K562 (cell line): ENCODE data around the gene ALDH1A2. TPM values are rescaled to one million over a fixed set of nuclear protein-coding genes. Genes with fewer than 3 reads are reported as not detected.

Experiments
- ATAC-seq: fragments of 200-7000 bp; cut with Tn5 transposase; 3 replicates; pipeline ENCODE4 v1.9.1; 2020; ENCODE audit warnings: moderate library complexity
- BruUV-seq: library from RNA; stranded (reverse); fragments of 400-500 nt; replicated peaks from 2 replicates; lab custom pipeline; 2021; lab: Mats Ljungman, UMichigan
- CTCF ChIA-PET: fragments of 300-600 bp; formaldehyde crosslinking; extraction: SDS; loops from one replicate; lab custom pipeline; 2021; ENCODE audit warnings: low intra/inter-chr PET ratio; lab: Yijun Ruan, JAX
- POLR2A ChIA-PET: fragments of 300-600, 350-650 bp; sonication (Branson Sonifier 250); formaldehyde crosslinking; extraction: SDS; loops from one replicate; lab custom pipeline; 2021; ENCODE audit warnings: antibody characterized with exemption, inconsistent platforms; lab: Yijun Ruan, JAX
- DNase-seq, 4 experiments: peaks; one replicate each; pipeline versions ENCODE4 v3.0.0 to v3.0.0-alpha.2; 2011 to 2018; ENCODE audit warnings: low spot score in 3 of 4, mixed read lengths in 3 of 4; ENCODE audit errors: extremely low read depth in 1 of 4
- FAIRE-seq: peaks from 2 replicates; lab custom pipeline; 2011; peaks lifted over from hg19 to GRCh38; lab: Jason Lieb, UNC
- H2AFZ ChIP-seq: 2 replicates; pipeline ENCODE4 v1.6.0; 2011; ENCODE audit warnings: low read depth, low read length, control low read depth, inconsistent platforms
- H3K27ac ChIP-seq: fragments of 200-600 bp; 3 replicates; pipeline ENCODE4 v1.8.0; 2011; ENCODE audit warnings: low read depth, mild to moderate bottlenecking, control low read depth, inconsistent platforms, low read length, moderate library complexity, mixed read lengths; ENCODE audit errors: extremely low read depth
- H3K27me3 ChIP-seq, 2 experiments: fragments of 300-600 bp in 1 of 2; 2 replicates in 1 of 2; 3 replicates in 1 of 2; pipeline versions ENCODE4 v1.6.0 to v1.8.0; 2011; ENCODE audit warnings: inconsistent platforms in 2 of 2, low read length in 2 of 2, mild to moderate bottlenecking in 1 of 2, mixed read lengths in 1 of 2, moderate library complexity in 1 of 2; ENCODE audit not compliant: control insufficient read depth in 2 of 2, insufficient read depth in 2 of 2
- H3K36me3 ChIP-seq: fragments of 300-600 bp; 3 replicates; pipeline ENCODE4 v1.8.0; 2011; ENCODE audit warnings: mild to moderate bottlenecking, low read length, inconsistent platforms; ENCODE audit not compliant: control insufficient read depth, insufficient read depth
- H3K4me1 ChIP-seq, 2 experiments: fragments of 200-600 bp in 1 of 2; replicated peaks in 1 of 2; 2 replicates in 1 of 2; 3 replicates in 1 of 2; pipeline versions ENCODE4 v1.5.1 to v1.8.0; 2011; ENCODE audit warnings: inconsistent platforms in 2 of 2, low read length in 2 of 2, mild to moderate bottlenecking in 1 of 2, mixed read lengths in 1 of 2, moderate library complexity in 1 of 2; ENCODE audit not compliant: control insufficient read depth in 2 of 2, insufficient read depth in 2 of 2
- H3K4me2 ChIP-seq: 2 replicates; pipeline ENCODE4 v1.6.1; 2011; ENCODE audit warnings: low read length, control low read depth, inconsistent platforms, mixed read lengths; ENCODE audit not compliant: insufficient read depth
- H3K4me3 ChIP-seq: fragments of 200-600 bp; sonication (generic), shearing (Covaris generic); 2 replicates; pipeline ENCODE4 v1.5.1; 2016; ENCODE audit warnings: control low read depth, inconsistent platforms
- H3K79me2 ChIP-seq: fragments of 200-600 bp; 3 replicates; pipeline ENCODE4 v1.8.0; 2011; ENCODE audit warnings: low read length, inconsistent platforms; ENCODE audit not compliant: control insufficient read depth, insufficient read depth
- H3K9ac ChIP-seq, 2 experiments: 2 replicates each; pipeline versions ENCODE4 v1.6.0 to v1.6.1; 2011; ENCODE audit warnings: low read depth in 2 of 2, low read length in 2 of 2, control low read depth in 1 of 2, inconsistent platforms in 1 of 2, mild to moderate bottlenecking in 1 of 2, mixed read lengths in 1 of 2; ENCODE audit not compliant: insufficient read depth in 1 of 2
- H3K9me1 ChIP-seq: one replicate; pipeline ENCODE4 v1.6.0; 2011; ENCODE audit warnings: inconsistent platforms, mild to moderate bottlenecking, low read length, moderate library complexity; ENCODE audit not compliant: control insufficient read depth, insufficient read depth
- H3K9me3 ChIP-seq: replicated peaks from 2 replicates; pipeline ENCODE4 v1.5.1; 2011; ENCODE audit warnings: low read depth, low read length, inconsistent platforms; ENCODE audit not compliant: control insufficient read depth, insufficient read depth
- H4K20me1 ChIP-seq: replicated peaks from 2 replicates; pipeline ENCODE4 v1.6.1; 2011; ENCODE audit warnings: low read length, inconsistent platforms, mixed read lengths; ENCODE audit not compliant: control insufficient read depth, insufficient read depth
- BCOR ChIP-seq: fragments of 450-650 bp; IDR thresholded peaks from 2 replicates; pipeline ENCODE4 v1.6.1; 2016
- CEBPB ChIP-seq: fragments of 450-650 bp; IDR thresholded peaks from 2 replicates; pipeline ENCODE4 v1.6.1; 2016; ENCODE audit warnings: missing genetic modification characterization, missing compliant biosample characterization
- CEBPG ChIP-seq, 3 experiments: fragments of 200-800 bp in 1 of 3; sonication (Bioruptor generic) in 1 of 3; sonication (generic) in 1 of 3; formaldehyde crosslinking in 1 of 3; IDR thresholded peaks in 2 of 3; conservative IDR thresholded peaks in 1 of 3; 2 replicates each; pipeline versions ENCODE4 v1.6.1 to v1.8.0; 2016 to 2022; ENCODE audit warnings: missing compliant biosample characterization in 2 of 3, missing genetic modification characterization in 2 of 3, mild to moderate bottlenecking in 1 of 3, missing genetic modification reagents in 1 of 3
- E2F8 ChIP-seq: fragments of 450-650 bp; IDR thresholded peaks from 2 replicates; pipeline ENCODE4 v1.7.1; 2018; ENCODE audit warnings: mild to moderate bottlenecking, low read depth; ENCODE audit not compliant: partially characterized antibody
- ELF4 ChIP-seq: fragments of 450-650 bp; formaldehyde crosslinking; IDR thresholded peaks from 2 replicates; pipeline ENCODE4 v1.4.0; 2022; ENCODE audit warnings: missing genetic modification characterization
- EP400 ChIP-seq: fragments of 450-650 bp; IDR thresholded peaks from 2 replicates; pipeline ENCODE4 v1.6.1; 2017; ENCODE audit warnings: antibody characterized with exemption, mild to moderate bottlenecking, moderate library complexity
- KLF16 ChIP-seq: IDR thresholded peaks from 2 replicates; pipeline ENCODE4 v1.6.1; 2016; ENCODE audit warnings: antibody characterized with exemption
- NFATC3 ChIP-seq: fragments of 450-650 bp; IDR thresholded peaks from 2 replicates; pipeline ENCODE4 v1.6.1; 2017; ENCODE audit warnings: mild to moderate bottlenecking
- RBM17 ChIP-seq: fragments of 200-400 bp; formaldehyde crosslinking; IDR thresholded peaks from 2 replicates; pipeline ENCODE4 v1.6.1; 2017; ENCODE audit warnings: low read depth, mild to moderate bottlenecking, low read length, borderline replicate concordance
- UBTF ChIP-seq, 2 experiments: IDR thresholded peaks; 2 replicates each; pipeline ENCODE4 v1.6.1; 2012; ENCODE audit warnings: improper control_type of control experiment in 2 of 2, low read depth in 2 of 2, low read length in 2 of 2, borderline replicate concordance in 1 of 2
- YBX1 ChIP-seq: fragments of 450-650 bp; IDR thresholded peaks from 2 replicates; pipeline ENCODE4 v1.7.1; 2016; ENCODE audit warnings: mild to moderate bottlenecking
- ZBED1 ChIP-seq: IDR thresholded peaks from 2 replicates; pipeline ENCODE4 v1.6.1; 2014
- ZBTB9 ChIP-seq: fragments of 450-650 bp; formaldehyde crosslinking; IDR thresholded peaks from 2 replicates; pipeline ENCODE4 v1.4.0; 2020; ENCODE audit warnings: mild to moderate bottlenecking, moderate library complexity
- ZNF121 ChIP-seq: sonication (generic); formaldehyde crosslinking; conservative IDR thresholded peaks from 2 replicates; pipeline ENCODE4 v1.8.0; 2022; ENCODE audit warnings: missing genetic modification reagents
- WGBS: fragments of 100-300 bp; shearing (Covaris generic); methylation state at CpG from one replicate; pipeline ENCODE4 v1.1.6; 2016; ENCODE audit warnings: low coverage, mixed read lengths; ENCODE audit not compliant: insufficient coverage; ENCODE audit errors: missing lambda C conversion rate; 5-methylcytosine and 5-hydroxymethylcytosine counted together
- in situ Hi-C: fragments of 300-500 bp; cut with MboI; formaldehyde crosslinking; loops from 4 replicates; pipeline ENCODE4 v1.15.0; 2018; ENCODE audit warnings: inconsistent platforms, mixed read lengths
- intact Hi-C: fragments of 100-400 bp; cut with micrococcal nuclease; formaldehyde crosslinking; loops from 2 replicates; pipeline ENCODE4 v1.14.2; 2022
- polyA plus RNA-seq, 8 experiments: library from polyadenylated mRNA; depleted of rRNA in 4 of 8; stranded (reverse) in 5 of 8; unstranded in 3 of 8; fragments of >200 nt; fragmentation: Nextera tagmentation in 2 of 8; fragmentation: Illumina TruSeq in 1 of 8; extraction: Ambion mirVana in 2 of 8; extraction: Trizol in 1 of 8; gene quantifications; 2 replicates each; pipeline versions ENCODE4 v1.2.1 to v1.2.3, GENCODE V29; 2011 to 2014; ENCODE audit warnings: inconsistent platforms in 1 of 8, missing spikeins in 1 of 8
- total RNA-seq, 7 experiments: library from RNA; depleted of rRNA in 6 of 7; stranded (reverse); fragments of >200 nt in 6 of 7; fragmentation: Illumina TruSeq in 2 of 7; extraction: Trizol in 2 of 7; gene quantifications; 2 replicates each; pipeline versions ENCODE4 v1.2.1 to v1.2.3, GENCODE V29; 2011 to 2021; ENCODE audit warnings: low replicate concordance in 1 of 7

Gene ALDH1A2
- total and polyA plus RNA-seq, 9 of the 15 experiments (the other 6 are each of a cell fraction or from before 2014, with no cell fraction given) = 115 to 393 (median 333) TPM

GRCh38 chr15:58070801-58071418, 5.4 kb upstream of the ALDH1A2 start (continued):
- TF ChIP-seq E2F8 (no peak), KLF16 (0 out of 2 replicates have a peak, but pooled peaks have one; percentile 35), NFATC3 (no peak), EP400 (0 out of 2 replicates have a peak, but pooled peaks have one; percentile 15), BCOR (no peak), ELF4 (CRISPR knock-in tag) (no peak), YBX1 (no peak)
- TF ChIP-seq, all 486 proteins: peak for 15

- Histone ChIP-seq H3K4me1 (peaks cover 5 to 17% of the 10 kb centered on the region in 2 experiments; a peak in 3 of 5 replicates), H3K9me3 (no peaks in the 10 kb centered on the region), H3K27ac (no peak overlapping the region), H4K20me1 (no peaks in the 10 kb centered on the region), H2AFZ (no peak overlapping the region), H3K4me3 (no peak overlapping the region), H3K27me3 (no peaks in the 10 kb centered on the region), H3K4me2 (no peak overlapping the region), H3K36me3 (no peaks in the 10 kb centered on the region), H3K79me2 (peaks cover 22% of the 10 kb centered on the region), H3K9ac (no peak overlapping the region), H3K9me1 (no peaks in the 10 kb centered on the region)
- FAIRE-seq (no peak), ATAC-seq (no peak), DNase-seq (no peak)
- intact Hi-C loops = loop anchor here (5.0 to 10.0 kb wide), 3 partner anchors 102 to 404 kb away; no protein-coding TSS in a partner anchor
- ChIA-PET POLR2A (interaction anchor here (1.2 to 2.2 kb wide), 4 partner anchors 9 to 439 kb away, joined by 3 to 6 read pairs (median 4); no protein-coding TSS in a partner anchor), CTCF (no interaction called here)
- in situ Hi-C loops = loop anchor here (5.0 to 25.0 kb wide), 3 partner anchors 202 to 507 kb away; no protein-coding TSS in a partner anchor
- no TSS peak for BruUV-seq
- 61% methylated on average over 4 of the region's 5 CpGs for WGBS
- TF ChIP-seq RBM17 = no peak
- TF ChIP-seq CEBPB (tag) = peak; percentile 61
- TF ChIP-seq ZNF121 (CRISPR knock-in tag) = peak; percentile 59
- no peak for TF ChIP-seq UBTF (IDR thresholded peaks at IDR 0.05; ENCODE audit: borderline replicate concordance in 1 of 2, low read depth in 2 of 2, low read length in 2 of 2)
- no peak for TF ChIP-seq ZBED1
- TF ChIP-seq BCOR = peak; percentile 53; the same call in 1 of the 2 replicates
- TF ChIP-seq CEBPG (CRISPR knock-in tag; IDR thresholded peaks at IDR 0.05) = no peak
- 0 out of 4 replicates have a peak, but pooled peaks of 1 of the 2 experiments have one; percentile 33 for TF ChIP-seq CEBPG (tag; conservative IDR thresholded peaks at IDR 0.05 in 1 of 2, IDR thresholded peaks at IDR 0.05 in 1 of 2)
- no peak for TF ChIP-seq ZBTB9 (CRISPR knock-in tag)
Measured at GRCh38 chr15:58069008-58069407, 3.5 kb upstream of the ALDH1A2 start.
